Measurements from ENCODE around the gene RASGRP4.
"Not testable (repeated sequence)": the region's sequence is repeated elsewhere in the genome, so short reads cannot be mapped to it uniquely, and the experiment has no call there.

Gene RASGRP4

GRCh38 chr19:38412961-38413360 lies 13.1 kb downstream of the RASGRP4 start:
- Histone ChIP-seq H3K4me1 (ENCODE audit: control insufficient read depth, insufficient read depth, low read length, unreplicated experiment) (no peaks in the 10 kb centered on the region), H2AFZ (ENCODE audit: low read length, unreplicated experiment) (no peak overlapping the region), H3K27me3 (ENCODE audit: insufficient read depth, low read length) (peaks cover under 1% of the 10 kb centered on the region; the same call in 1 of the 2 replicates), H3K79me2 (ENCODE audit: control insufficient read depth, insufficient read depth, low read length, unreplicated experiment) (no peaks in the 10 kb centered on the region), H3K4me3 (ENCODE audit: low read depth, low read length) (no peak overlapping the region), H3K27ac (ENCODE audit: low read depth, low read length) (no peak overlapping the region), H3K36me3 (ENCODE audit: insufficient read depth, low read length) (no peaks in the 10 kb centered on the region)

GRCh38 chr19:38412491-38412890 lies 13.5 kb downstream of the RASGRP4 start:
- H3K4me1 ChIP-seq (ENCODE audit: control insufficient read depth, insufficient read depth, low read length, unreplicated experiment) = no peaks in the 10 kb centered on the region
- H3K36me3 ChIP-seq (ENCODE audit: insufficient read depth, low read length) = no peaks in the 10 kb centered on the region
- no peaks in the 10 kb centered on the region for H3K79me2 ChIP-seq (ENCODE audit: control insufficient read depth, insufficient read depth, low read length, unreplicated experiment)
- no peak overlapping the region for H2AFZ ChIP-seq (ENCODE audit: low read length, unreplicated experiment)
- H3K4me3 ChIP-seq (ENCODE audit: low read depth, low read length) = no peak overlapping the region
- H3K27me3 ChIP-seq (ENCODE audit: insufficient read depth, low read length) = no peaks in the 10 kb centered on the region
- H3K27ac ChIP-seq (ENCODE audit: low read depth, low read length) = no peak overlapping the region

DNA sequence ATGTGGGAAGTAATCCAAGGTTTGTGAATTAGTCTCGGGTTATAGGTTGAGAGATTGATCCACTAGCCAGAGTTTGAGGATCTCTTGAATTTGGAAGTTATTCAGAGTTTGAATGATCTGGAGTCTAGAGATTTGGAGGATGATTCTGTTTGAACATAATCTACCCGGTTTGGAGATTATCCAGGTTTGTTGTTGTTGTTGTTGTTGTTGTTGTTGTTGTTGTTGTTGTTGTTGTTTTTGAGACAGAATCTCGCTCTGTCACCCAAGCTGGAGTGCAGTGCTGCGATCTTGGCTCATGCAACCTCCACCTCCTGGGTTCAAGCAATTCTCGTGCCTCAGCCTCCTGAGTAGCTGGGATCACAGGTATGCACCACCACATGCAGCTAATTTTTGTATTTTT lies 14.1 kb downstream of the RASGRP4 start:
- not testable (repeated sequence) for H3K4me1 ChIP-seq (ENCODE audit: control insufficient read depth, insufficient read depth, low read length, unreplicated experiment); H3K27ac ChIP-seq (ENCODE audit: low read depth, low read length); H3K36me3 ChIP-seq (ENCODE audit: insufficient read depth, low read length); H3K79me2 ChIP-seq (ENCODE audit: control insufficient read depth, insufficient read depth, low read length, unreplicated experiment); H3K27me3 ChIP-seq (ENCODE audit: insufficient read depth, low read length); H3K4me3 ChIP-seq (ENCODE audit: low read depth, low read length); H2AFZ ChIP-seq (ENCODE audit: low read length, unreplicated experiment)

GRCh38 chr19:38411041-38411712 lies 14.8 kb downstream of the RASGRP4 start:
- Histone ChIP-seq H2AFZ (ENCODE audit: low read length, unreplicated experiment) (no peak overlapping the region), H3K79me2 (ENCODE audit: control insufficient read depth, insufficient read depth, low read length, unreplicated experiment) (no peaks in the 10 kb centered on the region), H3K27me3 (ENCODE audit: insufficient read depth, low read length) (no peaks in the 10 kb centered on the region), H3K4me3 (ENCODE audit: low read depth, low read length) (no peak overlapping the region), H3K27ac (ENCODE audit: low read depth, low read length) (no peak overlapping the region), H3K36me3 (ENCODE audit: insufficient read depth, low read length) (no peaks in the 10 kb centered on the region), H3K4me1 (ENCODE audit: control insufficient read depth, insufficient read depth, low read length, unreplicated experiment) (no peaks in the 10 kb centered on the region)

DNA sequence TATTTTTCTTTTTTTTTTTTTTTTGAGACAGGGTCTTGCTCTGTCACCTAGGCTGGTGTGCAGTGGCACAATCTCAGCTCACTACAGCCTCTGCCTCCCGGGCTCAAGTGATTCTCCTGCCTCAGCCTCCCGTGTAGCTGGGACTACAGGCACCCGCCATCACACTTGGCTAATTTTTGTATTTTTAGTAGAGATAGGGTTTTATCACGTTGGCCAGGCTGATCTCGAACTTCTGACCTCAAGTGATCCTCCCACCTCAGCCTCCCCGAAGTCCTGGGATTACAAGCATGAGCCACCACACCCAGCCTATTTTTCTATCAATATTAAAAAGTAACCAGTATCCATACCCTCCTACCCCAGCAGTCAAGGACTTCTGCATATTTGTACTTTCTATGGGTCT lies 15.6 kb downstream of the RASGRP4 start:
- not testable (repeated sequence) for H3K4me1 ChIP-seq (ENCODE audit: control insufficient read depth, insufficient read depth, low read length, unreplicated experiment); H3K27ac ChIP-seq (ENCODE audit: low read depth, low read length); H2AFZ ChIP-seq (ENCODE audit: low read length, unreplicated experiment); H3K4me3 ChIP-seq (ENCODE audit: low read depth, low read length); H3K27me3 ChIP-seq (ENCODE audit: insufficient read depth, low read length); H3K79me2 ChIP-seq (ENCODE audit: control insufficient read depth, insufficient read depth, low read length, unreplicated experiment); H3K36me3 ChIP-seq (ENCODE audit: insufficient read depth, low read length)

GRCh38 chr19:38409631-38410133 lies 16.3 kb downstream of the RASGRP4 start:
- H3K27ac ChIP-seq (ENCODE audit: low read depth, low read length) = no peak overlapping the region
- no peaks in the 10 kb centered on the region for H3K27me3 ChIP-seq (ENCODE audit: insufficient read depth, low read length)
- no peak overlapping the region for H2AFZ ChIP-seq (ENCODE audit: low read length, unreplicated experiment)
- H3K4me1 ChIP-seq (ENCODE audit: control insufficient read depth, insufficient read depth, low read length, unreplicated experiment) = no peaks in the 10 kb centered on the region
- no peaks in the 10 kb centered on the region for H3K79me2 ChIP-seq (ENCODE audit: control insufficient read depth, insufficient read depth, low read length, unreplicated experiment)
- no peak overlapping the region for H3K4me3 ChIP-seq (ENCODE audit: low read depth, low read length)
- H3K36me3 ChIP-seq (ENCODE audit: insufficient read depth, low read length) = no peaks in the 10 kb centered on the region

DNA sequence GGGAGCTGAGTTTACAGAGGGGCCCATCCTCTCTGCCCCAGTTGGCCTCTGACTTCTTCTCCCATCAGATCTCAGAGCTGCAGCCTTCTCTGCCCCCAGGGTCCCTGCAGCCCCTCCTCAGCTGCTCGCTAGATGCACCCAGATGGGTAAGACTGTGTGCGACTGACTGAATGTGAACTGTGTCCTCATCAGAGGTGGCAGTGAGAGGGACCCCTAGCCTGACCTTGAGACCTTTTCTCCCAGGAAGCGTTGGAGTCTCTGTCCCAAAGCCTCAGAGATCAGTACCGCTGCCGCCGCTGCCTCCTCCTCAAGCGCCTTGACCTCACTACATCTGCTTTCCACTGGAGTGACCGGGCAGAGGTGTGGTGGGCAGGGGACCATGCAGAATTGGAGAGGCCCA lies 20.7 kb downstream of the RASGRP4 start:
- Histone ChIP-seq H3K27ac (ENCODE audit: low read depth, low read length) (no peak overlapping the region), H3K36me3 (ENCODE audit: insufficient read depth, low read length) (no peaks in the 10 kb centered on the region), H3K4me3 (ENCODE audit: low read depth, low read length) (no peak overlapping the region), H2AFZ (ENCODE audit: low read length, unreplicated experiment) (no peak overlapping the region), H3K27me3 (ENCODE audit: insufficient read depth, low read length) (no peaks in the 10 kb centered on the region), H3K79me2 (ENCODE audit: control insufficient read depth, insufficient read depth, low read length, unreplicated experiment) (no peaks in the 10 kb centered on the region), H3K4me1 (ENCODE audit: control insufficient read depth, insufficient read depth, low read length, unreplicated experiment) (no peaks in the 10 kb centered on the region)

DNA sequence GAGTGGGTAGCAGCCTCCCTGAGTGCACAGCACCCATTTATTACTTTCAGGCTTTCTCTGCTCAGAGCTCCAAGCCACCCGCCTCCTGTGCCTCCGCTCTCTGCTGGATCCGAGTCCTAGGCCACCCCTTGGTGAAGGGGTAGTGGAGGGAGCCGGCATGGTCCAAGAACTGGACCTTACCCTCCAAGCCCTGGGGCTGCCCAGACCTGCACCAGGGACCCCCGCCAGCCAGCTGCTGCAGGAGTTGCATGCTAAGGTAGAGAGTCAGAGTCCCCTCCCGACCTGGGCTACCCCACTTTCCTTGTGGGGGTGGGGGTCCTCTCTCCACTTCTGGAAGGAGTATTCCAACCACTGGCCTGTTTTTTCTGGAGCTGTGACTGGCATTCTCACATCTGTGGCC lies 21.2 kb downstream of the RASGRP4 start:
- no peaks in the 10 kb centered on the region for H3K4me1 ChIP-seq (ENCODE audit: control insufficient read depth, insufficient read depth, low read length, unreplicated experiment)
- no peak overlapping the region for H3K4me3 ChIP-seq (ENCODE audit: low read depth, low read length)
- no peak overlapping the region for H3K27ac ChIP-seq (ENCODE audit: low read depth, low read length)
- no peaks in the 10 kb centered on the region for H3K36me3 ChIP-seq (ENCODE audit: insufficient read depth, low read length)
- H3K79me2 ChIP-seq (ENCODE audit: control insufficient read depth, insufficient read depth, low read length, unreplicated experiment) = no peaks in the 10 kb centered on the region
- no peak overlapping the region for H2AFZ ChIP-seq (ENCODE audit: low read length, unreplicated experiment)
- H3K27me3 ChIP-seq (ENCODE audit: insufficient read depth, low read length) = no peaks in the 10 kb centered on the region

DNA sequence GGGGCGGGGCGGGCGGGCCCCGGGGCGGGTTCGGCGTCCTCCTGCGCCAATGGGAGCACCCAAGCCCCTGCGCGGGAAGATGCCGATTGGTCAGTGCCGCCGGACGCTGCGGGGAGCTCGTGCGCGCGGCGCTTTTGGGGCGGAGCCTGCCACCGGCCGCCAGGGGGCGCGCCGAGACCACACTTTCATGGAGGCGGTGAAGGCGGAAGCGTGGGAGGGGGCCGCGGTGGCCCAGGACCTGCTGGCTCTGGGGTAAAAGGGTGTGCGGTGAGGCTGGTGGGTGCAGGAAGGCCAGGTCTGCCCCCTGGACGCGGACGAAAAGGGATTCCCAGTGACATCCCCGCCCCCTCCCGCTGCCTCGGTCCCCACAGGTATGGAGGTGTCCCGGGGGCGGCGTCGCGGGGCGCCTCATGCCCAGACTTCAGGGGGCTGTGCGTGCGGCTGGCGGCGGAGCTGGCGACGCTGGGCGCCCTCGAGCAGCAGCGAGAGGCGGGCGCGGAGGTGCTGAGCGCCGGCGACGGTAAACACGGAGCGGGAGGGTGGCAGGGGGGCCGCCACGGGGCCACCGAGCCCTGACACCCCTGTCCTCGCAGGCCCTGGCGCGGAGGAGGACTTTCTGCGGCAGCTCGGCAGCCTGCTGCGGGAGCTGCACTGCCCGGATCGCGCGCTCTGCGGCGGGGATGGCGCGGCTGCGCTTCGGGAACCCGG lies 22.9 kb downstream of the RASGRP4 start, which contains the start of gene FAM98C:
Gene FAM98C (plus strand): TSS at position 127 of the 708 bp plus-strand sequence. CDS start 61 bp downstream, at position 188.
- H3K4me3 ChIP-seq (ENCODE audit: low read depth, low read length) = peak within 1 kb of the TSS; percentile 82
- H3K27me3 ChIP-seq (ENCODE audit: insufficient read depth, low read length) = no peaks in the 10 kb centered on the region
- no peak within 1 kb of the TSS for H3K27ac ChIP-seq (ENCODE audit: low read depth, low read length)
- H3K36me3 ChIP-seq (ENCODE audit: insufficient read depth, low read length) = no peaks in the 10 kb centered on the region
- H2AFZ ChIP-seq (ENCODE audit: low read length, unreplicated experiment) = peak within 1 kb of the TSS; percentile 85
- H3K79me2 ChIP-seq (ENCODE audit: control insufficient read depth, insufficient read depth, low read length, unreplicated experiment) = no peaks in the 10 kb centered on the region
- H3K4me1 ChIP-seq (ENCODE audit: control insufficient read depth, insufficient read depth, low read length, unreplicated experiment) = no peaks in the 10 kb centered on the region

GRCh38 chr19:38402623-38402966 lies 23.4 kb downstream of the RASGRP4 start:
- peak overlapping the region; percentile 73 for H3K4me3 ChIP-seq (ENCODE audit: low read depth, low read length)
- no peaks in the 10 kb centered on the region for H3K36me3 ChIP-seq (ENCODE audit: insufficient read depth, low read length)
- H3K27ac ChIP-seq (ENCODE audit: low read depth, low read length) = no peak overlapping the region
- H3K27me3 ChIP-seq (ENCODE audit: insufficient read depth, low read length) = no peaks in the 10 kb centered on the region
- H2AFZ ChIP-seq (ENCODE audit: low read length, unreplicated experiment) = peak overlapping the region; percentile 50
- no peaks in the 10 kb centered on the region for H3K79me2 ChIP-seq (ENCODE audit: control insufficient read depth, insufficient read depth, low read length, unreplicated experiment)
- H3K4me1 ChIP-seq (ENCODE audit: control insufficient read depth, insufficient read depth, low read length, unreplicated experiment) = no peaks in the 10 kb centered on the region

GRCh38 chr19:38401148-38401547 lies 24.9 kb downstream of the RASGRP4 start:
- Histone ChIP-seq H2AFZ (ENCODE audit: low read length, unreplicated experiment) (no peak overlapping the region), H3K4me1 (ENCODE audit: control insufficient read depth, insufficient read depth, low read length, unreplicated experiment) (no peaks in the 10 kb centered on the region), H3K4me3 (ENCODE audit: low read depth, low read length) (no peak overlapping the region), H3K36me3 (ENCODE audit: insufficient read depth, low read length) (no peaks in the 10 kb centered on the region), H3K79me2 (ENCODE audit: control insufficient read depth, insufficient read depth, low read length, unreplicated experiment) (no peaks in the 10 kb centered on the region), H3K27ac (ENCODE audit: low read depth, low read length) (no peak overlapping the region), H3K27me3 (ENCODE audit: insufficient read depth, low read length) (no peaks in the 10 kb centered on the region)

Measured in ACC112 (cell line).